HepG2 (cell line): Measurements from ENCODE around the gene ING5. TPM values are rescaled to one million over a fixed set of nuclear protein-coding genes. Genes with fewer than 3 reads are reported as not detected.
A peak's percentile ranks its signal among the peaks of the same experiment; 100 is the strongest.

Experiments used
- BCL3 ChIP-seq: sonication (generic); formaldehyde crosslinking; IDR thresholded peaks from 2 replicates; pipeline ENCODE4 v1.5.1; 2020; ENCODE audit warnings: mild to moderate bottlenecking, missing genetic modification reagents, moderate library complexity
- BRF2 ChIP-seq: sonication (generic); formaldehyde crosslinking; IDR thresholded peaks from 2 replicates; pipeline ENCODE4 v1.8.1; 2022; ENCODE audit warnings: mild to moderate bottlenecking, missing genetic modification reagents
- CBX2 ChIP-seq, 2 experiments: fragments of 200-600 bp in 1 of 2; sonication (generic); formaldehyde crosslinking in 1 of 2; IDR thresholded peaks; 2 replicates each; pipeline versions ENCODE4 v1.7.0 to v1.8.1; 2018 to 2022; ENCODE audit warnings: low read depth in 2 of 2, low read length in 1 of 2, mild to moderate bottlenecking in 1 of 2, missing genetic modification reagents in 1 of 2
- HINFP ChIP-seq: sonication (generic); formaldehyde crosslinking; IDR thresholded peaks from 2 replicates; pipeline ENCODE4 v1.4.0; 2020; ENCODE audit warnings: low read depth, mild to moderate bottlenecking, missing genetic modification reagents
- MAF1 ChIP-seq: sonication (generic); formaldehyde crosslinking; IDR thresholded peaks from 2 replicates; pipeline ENCODE4 v1.5.0; 2020; ENCODE audit warnings: missing genetic modification reagents, borderline replicate concordance
- MYC ChIP-seq: sonication (generic); formaldehyde crosslinking; IDR thresholded peaks from 2 replicates; pipeline ENCODE4 v1.9.0; 2021; ENCODE audit warnings: missing genetic modification reagents, borderline replicate concordance
- RARG ChIP-seq: sonication (generic); formaldehyde crosslinking; IDR thresholded peaks from 2 replicates; pipeline ENCODE4 v1.4.0; 2020; ENCODE audit warnings: low read depth, mild to moderate bottlenecking, missing genetic modification reagents
- SCMH1 ChIP-seq: sonication (generic); formaldehyde crosslinking; IDR thresholded peaks from 2 replicates; pipeline ENCODE4 v1.9.0; 2021; ENCODE audit warnings: missing genetic modification reagents, mild to moderate bottlenecking, borderline replicate concordance
- SRY ChIP-seq: sonication (generic); formaldehyde crosslinking; IDR thresholded peaks from 2 replicates; pipeline ENCODE4 v1.8.0; 2022; ENCODE audit warnings: mild to moderate bottlenecking, missing genetic modification reagents
- ZMAT5 ChIP-seq: sonication (generic); formaldehyde crosslinking; IDR thresholded peaks from 2 replicates; pipeline ENCODE4 v1.5.0; 2020; ENCODE audit warnings: mild to moderate bottlenecking, low read depth, missing genetic modification reagents, borderline replicate concordance
- ZNF382 ChIP-seq: sonication (generic); formaldehyde crosslinking; IDR thresholded peaks from 2 replicates; pipeline ENCODE4 v1.5.0; 2020; ENCODE audit warnings: missing genetic modification reagents, mild to moderate bottlenecking, borderline replicate concordance
- ZNF383 ChIP-seq: sonication (generic); formaldehyde crosslinking; IDR thresholded peaks from 2 replicates; pipeline ENCODE4 v1.4.0; 2020; ENCODE audit warnings: missing genetic modification reagents, mild to moderate bottlenecking, borderline replicate concordance
- ZNF446 ChIP-seq: sonication (generic); formaldehyde crosslinking; IDR thresholded peaks from 2 replicates; pipeline ENCODE4 v1.5.0; 2020; ENCODE audit warnings: mild to moderate bottlenecking, missing genetic modification reagents
- ZNF468 ChIP-seq: sonication (generic); formaldehyde crosslinking; IDR thresholded peaks from 2 replicates; pipeline ENCODE4 v1.8.0; 2022; ENCODE audit warnings: mild to moderate bottlenecking, moderate library complexity, missing genetic modification reagents
- ZNF609 ChIP-seq: sonication (generic); formaldehyde crosslinking; IDR thresholded peaks from 2 replicates; pipeline ENCODE4 v1.4.0; 2020; ENCODE audit warnings: mild to moderate bottlenecking, missing genetic modification reagents, borderline replicate concordance
- ZNF749 ChIP-seq: sonication (generic); formaldehyde crosslinking; IDR thresholded peaks from 2 replicates; pipeline ENCODE4 v1.8.0; 2022; ENCODE audit warnings: mild to moderate bottlenecking, missing genetic modification reagents, moderate library complexity, borderline replicate concordance
- polyA plus RNA-seq, 8 experiments: library from polyadenylated mRNA; depleted of rRNA in 3 of 8; stranded (reverse) in 7 of 8; unstranded in 1 of 8; fragments of >200 nt; fragmentation: Illumina TruSeq in 4 of 8; extraction: Trizol in 4 of 8; gene quantifications; 2 replicates each; pipeline versions ENCODE4 v1.2.1 to v1.2.3, GENCODE V29; 2011 to 2016; ENCODE audit warnings: low read depth in 4 of 8, missing spikeins in 1 of 8, mixed read lengths in 1 of 8; ENCODE audit not compliant: insufficient read depth in 1 of 8
- total RNA-seq, 5 experiments: library from RNA; depleted of rRNA; stranded (reverse); fragments of >200 nt; fragmentation: Illumina TruSeq; extraction: Trizol; gene quantifications; 2 replicates each; pipeline ENCODE4 v1.2.3, GENCODE V29; 2016; ENCODE audit warnings: low read depth in 1 of 5

ING5 gene
- total and polyA plus RNA-seq, 2 of the 13 experiments (the other 11 are each of a cell fraction or from before 2014, with no cell fraction given) = 61.9 to 71.9 TPM

GRCh38 chr2:241653210-241653750, 48.6 kb upstream of the ING5 start (continued):
- TF ChIP-seq HINFP (CRISPR knock-in tag) (no peak), SCMH1 (CRISPR knock-in tag) (no peak), ZNF383 (CRISPR knock-in tag) (no peak), MYC (CRISPR knock-in tag) (peak; percentile 97), BRF2 (CRISPR knock-in tag) (no peak), MAF1 (CRISPR knock-in tag) (no peak), BCL3 (CRISPR knock-in tag) (peak; percentile 80; the same call in 1 of the 2 replicates), SRY (peak; percentile 63; the same call in 1 of the 2 replicates), ZNF446 (CRISPR knock-in tag) (no peak), ZNF382 (CRISPR knock-in tag) (no peak), ZMAT5 (CRISPR knock-in tag) (no peak), ZNF609 (CRISPR knock-in tag) (peak; percentile 83; the same call in 1 of the 2 replicates), CBX2 (IDR thresholded peaks at IDR 0.05; ENCODE audit: low read depth, low read length) (no peak), CBX2 (CRISPR knock-in tag; IDR thresholded peaks at IDR 0.05; ENCODE audit: low read depth) (no peak; the same call in 1 of the 2 replicates), RARG (no peak), ZNF749 (CRISPR knock-in tag) (no peak), ZNF468 (CRISPR knock-in tag) (no peak)
